ENCODE results near the gene PRLR. TPM values are rescaled to one million over a fixed set of nuclear protein-coding genes. Genes with fewer than 3 reads are reported as not detected.

The PRLR gene
- total RNA-seq, 4 donors from 2014 or later: 0.98 to 4.0 (median 1.6) TPM

DNA sequence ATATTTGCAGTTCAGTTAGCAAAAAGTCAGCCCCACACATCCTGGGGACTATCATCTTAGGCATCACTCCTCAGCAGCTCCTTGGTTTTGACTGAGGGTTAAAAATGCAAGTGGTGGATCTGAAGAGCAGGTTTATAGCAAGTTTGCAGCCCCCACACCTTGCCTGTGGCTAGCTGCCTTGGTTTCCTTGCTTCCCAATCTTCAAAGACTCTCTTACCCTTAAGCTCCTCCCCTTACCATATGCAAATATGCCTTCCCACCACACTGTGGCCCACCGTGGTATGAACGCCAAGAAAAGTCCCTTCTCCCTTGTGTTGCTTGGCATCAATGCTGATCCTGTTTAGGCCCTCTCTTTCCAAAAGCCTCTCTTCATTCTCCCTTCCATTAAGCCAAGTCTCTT lies 137.6 kb downstream of the PRLR start:
- TF ChIP-seq, protein P1, sequence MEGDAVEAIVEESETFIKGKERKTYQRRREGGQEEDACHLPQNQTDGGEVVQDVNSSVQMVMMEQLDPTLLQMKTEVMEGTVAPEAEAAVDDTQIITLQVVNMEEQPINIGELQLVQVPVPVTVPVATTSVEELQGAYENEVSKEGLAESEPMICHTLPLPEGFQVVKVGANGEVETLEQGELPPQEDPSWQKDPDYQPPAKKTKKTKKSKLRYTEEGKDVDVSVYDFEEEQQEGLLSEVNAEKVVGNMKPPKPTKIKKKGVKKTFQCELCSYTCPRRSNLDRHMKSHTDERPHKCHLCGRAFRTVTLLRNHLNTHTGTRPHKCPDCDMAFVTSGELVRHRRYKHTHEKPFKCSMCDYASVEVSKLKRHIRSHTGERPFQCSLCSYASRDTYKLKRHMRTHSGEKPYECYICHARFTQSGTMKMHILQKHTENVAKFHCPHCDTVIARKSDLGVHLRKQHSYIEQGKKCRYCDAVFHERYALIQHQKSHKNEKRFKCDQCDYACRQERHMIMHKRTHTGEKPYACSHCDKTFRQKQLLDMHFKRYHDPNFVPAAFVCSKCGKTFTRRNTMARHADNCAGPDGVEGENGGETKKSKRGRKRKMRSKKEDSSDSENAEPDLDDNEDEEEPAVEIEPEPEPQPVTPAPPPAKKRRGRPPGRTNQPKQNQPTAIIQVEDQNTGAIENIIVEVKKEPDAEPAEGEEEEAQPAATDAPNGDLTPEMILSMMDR (IDR thresholded peaks at IDR 0.05; ENCODE audit: low read depth): no peak

DNA sequence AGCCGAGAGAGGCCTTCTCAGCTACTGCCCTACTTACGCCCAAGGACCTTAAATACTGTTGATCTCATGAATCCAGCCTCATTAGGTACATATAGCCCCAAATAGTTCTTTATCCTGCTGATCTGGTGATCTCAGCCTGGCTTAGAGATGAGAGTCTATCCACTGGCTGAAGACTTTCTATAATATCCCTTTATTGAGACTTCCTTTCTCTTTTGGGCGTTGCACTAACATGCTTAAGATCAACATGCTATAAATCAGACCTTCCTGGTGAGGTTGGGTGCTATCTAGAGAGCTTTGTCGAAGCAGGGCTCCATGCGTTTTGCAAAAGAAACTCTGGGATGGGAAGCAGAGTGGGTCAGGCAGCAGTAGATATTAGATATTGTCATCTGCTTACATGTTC lies 138.6 kb downstream of the PRLR start:
- TF ChIP-seq, protein P1 (IDR thresholded peaks at IDR 0.05; ENCODE audit: low read depth): no peak

DNA sequence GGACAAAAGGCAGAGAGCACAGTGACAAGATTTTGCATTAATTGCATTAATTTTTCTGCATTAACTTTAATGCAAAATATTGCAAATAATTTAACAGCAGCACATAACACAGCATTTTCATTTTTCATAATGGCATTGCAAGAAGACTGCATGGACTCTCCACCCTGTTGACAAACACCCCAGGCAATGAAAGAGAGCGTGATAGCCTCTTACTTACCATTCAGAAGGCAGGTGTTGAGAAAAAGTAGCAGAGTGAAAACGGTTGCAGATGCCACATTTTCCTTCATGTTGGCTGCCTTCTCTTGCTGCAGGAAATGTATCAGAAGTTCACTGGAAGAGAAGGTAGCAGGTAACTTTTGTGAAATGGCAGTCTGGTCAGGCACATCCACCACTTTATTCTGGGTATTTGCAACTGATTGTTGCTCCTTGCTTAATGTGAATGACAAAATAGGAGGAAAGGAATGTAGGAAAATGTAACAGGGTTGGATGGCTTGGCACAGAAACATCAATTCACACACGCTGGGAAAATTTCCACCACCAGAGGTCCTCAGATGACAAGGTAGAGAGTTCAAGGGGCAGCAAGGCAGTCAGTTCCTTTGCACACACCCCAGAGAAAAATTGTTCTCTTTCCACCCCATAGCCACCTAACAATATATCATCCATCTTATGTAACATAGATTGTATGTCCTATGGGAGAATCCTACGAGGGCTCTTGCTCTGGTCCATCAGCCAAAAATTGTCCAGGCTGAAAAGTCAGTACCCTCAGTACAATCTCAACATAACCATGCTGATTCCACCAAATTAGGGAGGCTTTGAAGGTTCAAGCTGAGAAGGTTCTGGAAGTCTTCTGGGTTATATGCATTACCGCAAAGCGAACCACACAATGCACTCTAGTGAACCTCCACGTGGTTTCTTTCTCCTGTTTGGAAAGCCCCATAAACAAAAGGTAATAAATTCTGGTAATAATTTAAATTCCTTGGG lies 140.7 kb downstream of the PRLR start:
- TF ChIP-seq, protein P1 (IDR thresholded peaks at IDR 0.05; ENCODE audit: low read depth): no peak

DNA sequence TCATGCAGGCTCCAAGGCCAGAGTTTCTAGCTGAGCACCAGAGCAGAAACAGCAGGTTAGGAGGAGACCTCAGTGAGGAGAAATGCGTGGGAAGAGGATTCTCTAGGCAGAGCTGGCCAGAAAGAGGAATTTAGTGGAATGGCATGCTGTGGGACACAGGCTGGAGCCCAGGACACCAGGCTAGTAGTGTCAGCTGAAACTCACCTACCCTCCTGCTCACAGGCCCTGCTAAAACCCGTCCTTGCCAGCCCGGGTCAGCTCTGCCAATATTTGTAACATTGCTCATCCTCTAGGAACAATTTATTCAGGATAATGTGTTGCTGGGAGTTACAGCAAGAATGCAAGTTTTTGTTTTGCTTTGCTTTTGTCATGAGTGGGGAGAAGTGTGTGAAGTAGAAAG lies 142.3 kb downstream of the PRLR start:
- TF ChIP-seq, protein P1 (IDR thresholded peaks at IDR 0.05; ENCODE audit: low read depth): no peak

DNA sequence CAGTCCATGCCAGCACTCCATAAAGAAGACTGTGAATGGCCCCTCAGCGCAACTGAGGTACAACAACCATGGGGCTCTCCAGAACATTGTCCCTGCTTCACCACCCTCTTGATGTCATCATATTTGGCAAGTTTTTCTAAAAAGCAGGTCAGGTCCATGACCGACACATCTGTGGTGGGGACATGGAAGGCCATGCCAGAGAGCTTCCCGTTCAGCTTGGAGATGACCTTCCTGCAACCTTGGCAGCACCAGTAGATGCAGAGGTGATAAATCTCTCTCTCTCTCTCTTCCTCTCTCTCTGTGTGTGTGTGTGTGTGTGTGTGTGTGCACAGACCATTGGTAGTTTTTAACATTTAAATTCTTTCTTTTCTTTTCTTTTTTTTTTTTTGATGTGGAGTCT lies 147.1 kb downstream of the PRLR start:
- TF ChIP-seq, protein P1 (IDR thresholded peaks at IDR 0.05; ENCODE audit: low read depth): no peak

DNA sequence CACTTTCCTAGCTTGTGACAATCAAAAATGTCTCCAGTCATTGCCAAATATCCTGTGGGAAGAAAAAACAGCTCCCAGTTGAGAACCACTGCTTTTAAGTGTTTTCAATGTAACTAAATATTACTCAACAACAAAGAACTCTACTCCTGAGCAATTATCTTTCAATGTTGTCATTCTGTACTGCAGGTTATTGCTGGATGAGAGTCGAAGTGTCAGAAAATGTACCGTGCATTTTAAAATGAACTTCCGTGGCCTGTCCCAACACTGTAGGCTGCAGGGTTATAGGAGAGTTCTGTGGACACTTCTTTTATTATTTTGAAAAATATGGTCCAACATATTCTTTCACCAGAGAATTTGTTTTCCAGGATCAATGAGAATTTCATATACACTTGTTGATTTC lies 147.8 kb downstream of the PRLR start:
- TF ChIP-seq, protein P1 (IDR thresholded peaks at IDR 0.05; ENCODE audit: low read depth): no peak

DNA sequence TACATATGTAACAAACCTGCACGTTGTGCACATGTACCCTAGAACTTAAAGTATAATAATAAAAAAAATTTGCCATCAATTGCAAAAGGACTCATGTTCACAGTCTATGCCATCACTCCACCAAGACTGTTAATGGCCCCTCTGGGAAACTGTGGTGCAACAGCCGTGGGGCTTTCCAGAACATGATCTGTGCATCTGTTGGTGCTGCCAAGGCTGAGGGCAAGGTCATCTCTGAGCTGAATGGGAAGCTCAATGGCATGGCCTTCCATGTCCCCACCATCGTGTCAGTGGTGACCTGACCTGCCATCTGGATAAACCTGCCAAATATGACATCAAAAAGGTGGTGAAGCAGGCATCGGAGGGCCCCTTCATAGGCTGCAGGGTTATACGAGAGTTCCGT lies 149.2 kb downstream of the PRLR start:
- TF ChIP-seq, protein P1 (IDR thresholded peaks at IDR 0.05; ENCODE audit: low read depth): no peak
